H1 (cell line): ENCODE data around the gene TRAPPC12. TPM values are rescaled to one million over a fixed set of nuclear protein-coding genes. Genes with fewer than 3 reads are reported as not detected.

ENCODE experiments used
- NANOG ChIP-seq: IDR thresholded peaks from 2 replicates; pipeline ENCODE4 v1.6.1; 2011; ENCODE audit warnings: low read length, low read depth, mild to moderate bottlenecking, inconsistent platforms; ENCODE audit not compliant: insufficient read depth, poor library complexity, severe bottlenecking
- polyA plus RNA-seq, 7 experiments: library from polyadenylated mRNA; depleted of rRNA in 3 of 7; stranded (reverse) in 5 of 7; unstranded in 2 of 7; fragments of >200 nt in 5 of 7; fragments of 200-250 nt in 2 of 7; gene quantifications; 1 replicate in 5 of 7; 2 replicates in 1 of 7; 4 replicates in 1 of 7; pipeline versions ENCODE4 v1.2.1 to v1.2.3, GENCODE V29; 2011 to 2013; ENCODE audit warnings: missing spikeins in 2 of 7, mixed read lengths in 2 of 7
- total RNA-seq: library from RNA; stranded (reverse); fragmentation: NEBNext Ultra II Directional; extraction: Animal tissue kit (Norgen Biotek cat#: 25700); gene quantifications from 2 replicates; pipeline ENCODE4 v1.2.1, GENCODE V29; 2021

The TRAPPC12 gene
- total and polyA plus RNA-seq, 2 of the 8 experiments (the other 6 are each of a cell fraction or from before 2014, with no cell fraction given): 35.0 to 67.3 TPM

DNA sequence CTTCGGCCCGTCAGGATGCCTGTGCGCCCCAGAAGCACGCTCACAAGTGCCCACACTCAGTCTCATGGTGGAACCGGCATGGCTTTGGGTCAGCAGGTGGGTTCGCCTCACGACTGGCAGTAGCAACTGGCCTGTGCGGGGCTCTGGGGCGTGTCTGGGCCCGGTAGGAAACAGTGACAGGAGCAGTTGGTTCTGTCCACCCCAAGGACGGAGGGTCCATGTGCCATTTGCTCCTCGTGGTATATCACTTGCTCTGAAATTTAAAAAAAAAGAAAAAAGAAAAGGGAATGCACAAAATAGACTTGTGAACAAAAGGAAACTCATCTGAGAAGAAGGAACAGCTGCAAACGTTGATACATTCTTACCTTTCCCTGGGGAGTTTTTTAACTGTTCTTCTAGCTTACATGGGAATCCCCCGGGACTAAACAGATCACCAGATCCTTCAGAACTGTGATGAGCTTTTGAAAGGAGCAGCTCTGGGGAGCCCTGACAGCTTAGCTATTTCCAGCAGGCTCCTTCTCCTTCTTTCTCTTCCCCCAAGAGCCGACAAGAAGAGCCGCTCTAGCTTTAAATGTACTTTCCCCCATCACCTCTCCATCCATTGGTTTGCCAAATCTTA is 42.8 kb downstream of the TRAPPC12 start (continued):
- TF ChIP-seq NANOG: no peak
